ENCODE measurements around the gene SEPHS2.
A peak's percentile ranks its signal among the peaks of the same experiment; 100 is the strongest.

DNA sequence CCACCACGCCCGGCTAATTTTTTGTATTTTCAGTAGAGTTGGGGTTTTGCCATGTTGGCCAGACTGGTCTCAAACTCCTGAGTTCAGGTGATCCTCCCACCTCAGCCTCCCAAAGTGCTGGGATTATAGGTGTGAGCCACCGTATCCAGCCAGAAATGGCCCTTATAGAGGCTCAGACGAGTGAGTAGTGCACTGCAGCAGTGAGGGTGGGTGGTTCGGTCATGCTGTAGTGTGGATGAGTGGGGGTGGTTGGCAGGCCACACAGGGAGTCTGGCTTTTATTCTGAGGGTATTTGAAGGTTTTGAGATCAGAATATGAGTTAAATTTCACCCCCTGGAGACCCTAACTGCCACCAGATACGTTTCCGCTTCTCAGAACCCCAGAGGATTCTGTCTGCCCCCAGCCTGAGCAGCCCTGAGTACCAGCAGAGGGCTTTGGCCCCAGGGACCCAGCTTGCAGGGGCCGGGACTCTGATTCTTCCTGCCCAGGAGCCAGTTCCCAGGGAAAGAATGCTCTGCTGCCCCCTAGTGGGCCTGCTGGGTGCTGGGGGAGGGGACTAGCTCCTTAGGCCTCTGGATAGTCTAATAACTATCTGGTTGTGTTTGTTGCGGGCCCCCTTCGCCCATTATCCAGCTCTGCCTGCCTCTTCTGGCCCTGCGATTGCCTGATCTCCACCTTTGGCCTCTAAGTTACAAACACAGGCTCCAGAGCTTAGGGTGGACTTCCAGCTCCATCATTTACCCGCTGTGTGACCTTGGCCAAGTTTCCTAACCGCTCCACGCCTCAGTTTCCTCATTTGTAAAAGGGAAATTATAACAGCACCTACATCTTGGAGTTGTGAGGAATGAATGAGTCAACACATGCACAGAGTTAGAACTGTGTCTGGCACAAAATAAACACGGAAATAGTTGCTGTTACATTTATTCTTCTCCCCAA is 36.3 kb downstream of the SEPHS2 start:
- TF ChIP-seq NR3C1 (CRISPR knock-in tag; conservative IDR thresholded peaks at IDR 0.05; ENCODE audit: low read depth) (no peak), ZNF121 (CRISPR knock-in tag; IDR thresholded peaks at IDR 0.05) (no peak), NFE2L1 (CRISPR knock-in tag; IDR thresholded peaks at IDR 0.05) (no peak), ZNF219 (CRISPR knock-in tag; IDR thresholded peaks at IDR 0.05; ENCODE audit: borderline replicate concordance) (no peak), NFATC4 (CRISPR knock-in tag; IDR thresholded peaks at IDR 0.05) (no peak), FOXJ3 (CRISPR knock-in tag; IDR thresholded peaks at IDR 0.05; ENCODE audit: borderline replicate concordance) (no peak), JUN (CRISPR knock-in tag; IDR thresholded peaks at IDR 0.05) (no peak)
- TF ChIP-seq, protein P1, sequence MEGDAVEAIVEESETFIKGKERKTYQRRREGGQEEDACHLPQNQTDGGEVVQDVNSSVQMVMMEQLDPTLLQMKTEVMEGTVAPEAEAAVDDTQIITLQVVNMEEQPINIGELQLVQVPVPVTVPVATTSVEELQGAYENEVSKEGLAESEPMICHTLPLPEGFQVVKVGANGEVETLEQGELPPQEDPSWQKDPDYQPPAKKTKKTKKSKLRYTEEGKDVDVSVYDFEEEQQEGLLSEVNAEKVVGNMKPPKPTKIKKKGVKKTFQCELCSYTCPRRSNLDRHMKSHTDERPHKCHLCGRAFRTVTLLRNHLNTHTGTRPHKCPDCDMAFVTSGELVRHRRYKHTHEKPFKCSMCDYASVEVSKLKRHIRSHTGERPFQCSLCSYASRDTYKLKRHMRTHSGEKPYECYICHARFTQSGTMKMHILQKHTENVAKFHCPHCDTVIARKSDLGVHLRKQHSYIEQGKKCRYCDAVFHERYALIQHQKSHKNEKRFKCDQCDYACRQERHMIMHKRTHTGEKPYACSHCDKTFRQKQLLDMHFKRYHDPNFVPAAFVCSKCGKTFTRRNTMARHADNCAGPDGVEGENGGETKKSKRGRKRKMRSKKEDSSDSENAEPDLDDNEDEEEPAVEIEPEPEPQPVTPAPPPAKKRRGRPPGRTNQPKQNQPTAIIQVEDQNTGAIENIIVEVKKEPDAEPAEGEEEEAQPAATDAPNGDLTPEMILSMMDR (IDR thresholded peaks at IDR 0.05): peak; percentile 81
- TF ChIP-seq, protein P2, sequence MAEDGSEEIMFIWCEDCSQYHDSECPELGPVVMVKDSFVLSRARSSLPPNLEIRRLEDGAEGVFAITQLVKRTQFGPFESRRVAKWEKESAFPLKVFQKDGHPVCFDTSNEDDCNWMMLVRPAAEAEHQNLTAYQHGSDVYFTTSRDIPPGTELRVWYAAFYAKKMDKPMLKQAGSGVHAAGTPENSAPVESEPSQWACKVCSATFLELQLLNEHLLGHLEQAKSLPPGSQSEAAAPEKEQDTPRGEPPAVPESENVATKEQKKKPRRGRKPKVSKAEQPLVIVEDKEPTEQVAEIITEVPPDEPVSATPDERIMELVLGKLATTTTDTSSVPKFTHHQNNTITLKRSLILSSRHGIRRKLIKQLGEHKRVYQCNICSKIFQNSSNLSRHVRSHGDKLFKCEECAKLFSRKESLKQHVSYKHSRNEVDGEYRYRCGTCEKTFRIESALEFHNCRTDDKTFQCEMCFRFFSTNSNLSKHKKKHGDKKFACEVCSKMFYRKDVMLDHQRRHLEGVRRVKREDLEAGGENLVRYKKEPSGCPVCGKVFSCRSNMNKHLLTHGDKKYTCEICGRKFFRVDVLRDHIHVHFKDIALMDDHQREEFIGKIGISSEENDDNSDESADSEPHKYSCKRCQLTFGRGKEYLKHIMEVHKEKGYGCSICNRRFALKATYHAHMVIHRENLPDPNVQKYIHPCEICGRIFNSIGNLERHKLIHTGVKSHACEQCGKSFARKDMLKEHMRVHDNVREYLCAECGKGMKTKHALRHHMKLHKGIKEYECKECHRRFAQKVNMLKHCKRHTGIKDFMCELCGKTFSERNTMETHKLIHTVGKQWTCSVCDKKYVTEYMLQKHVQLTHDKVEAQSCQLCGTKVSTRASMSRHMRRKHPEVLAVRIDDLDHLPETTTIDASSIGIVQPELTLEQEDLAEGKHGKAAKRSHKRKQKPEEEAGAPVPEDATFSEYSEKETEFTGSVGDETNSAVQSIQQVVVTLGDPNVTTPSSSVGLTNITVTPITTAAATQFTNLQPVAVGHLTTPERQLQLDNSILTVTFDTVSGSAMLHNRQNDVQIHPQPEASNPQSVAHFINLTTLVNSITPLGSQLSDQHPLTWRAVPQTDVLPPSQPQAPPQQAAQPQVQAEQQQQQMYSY (CRISPR knock-in tag; IDR thresholded peaks at IDR 0.05): no peak
- TF ChIP-seq, protein P3, sequence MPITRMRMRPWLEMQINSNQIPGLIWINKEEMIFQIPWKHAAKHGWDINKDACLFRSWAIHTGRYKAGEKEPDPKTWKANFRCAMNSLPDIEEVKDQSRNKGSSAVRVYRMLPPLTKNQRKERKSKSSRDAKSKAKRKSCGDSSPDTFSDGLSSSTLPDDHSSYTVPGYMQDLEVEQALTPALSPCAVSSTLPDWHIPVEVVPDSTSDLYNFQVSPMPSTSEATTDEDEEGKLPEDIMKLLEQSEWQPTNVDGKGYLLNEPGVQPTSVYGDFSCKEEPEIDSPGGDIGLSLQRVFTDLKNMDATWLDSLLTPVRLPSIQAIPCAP (CRISPR knock-in tag; IDR thresholded peaks at IDR 0.05): no peak
- TF ChIP-seq, protein P4, sequence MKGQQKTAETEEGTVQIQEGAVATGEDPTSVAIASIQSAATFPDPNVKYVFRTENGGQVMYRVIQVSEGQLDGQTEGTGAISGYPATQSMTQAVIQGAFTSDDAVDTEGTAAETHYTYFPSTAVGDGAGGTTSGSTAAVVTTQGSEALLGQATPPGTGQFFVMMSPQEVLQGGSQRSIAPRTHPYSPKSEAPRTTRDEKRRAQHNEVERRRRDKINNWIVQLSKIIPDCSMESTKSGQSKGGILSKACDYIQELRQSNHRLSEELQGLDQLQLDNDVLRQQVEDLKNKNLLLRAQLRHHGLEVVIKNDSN (CRISPR knock-in tag; IDR thresholded peaks at IDR 0.05): no peak
